Thyroid gland (tissue), 4 donors: ENCODE data around the gene SLC35A4. TPM values are rescaled to one million over a fixed set of nuclear protein-coding genes. Genes with fewer than 3 reads are reported as not detected.

Experiments used
- DNase-seq, 2 donors: peaks; one replicate each; pipeline ENCODE4 v3.0.0-alpha.2; 2019
- H3K27ac ChIP-seq, 3 donors: fragments of 200-600 bp; sonication (generic); 1 replicate in 2 of 3; 2 replicates in 1 of 3; pipeline ENCODE4 v1.5.1; 2016 to 2019; ENCODE audit warnings: mild to moderate bottlenecking in 1 of 3, moderate library complexity in 1 of 3
- H3K27me3 ChIP-seq: fragments of 200-600 bp; sonication (generic); one replicate; pipeline ENCODE4 v1.5.1; 2019
- H3K36me3 ChIP-seq, 2 donors: fragments of 200-600 bp; sonication (generic); one replicate each; pipeline ENCODE4 v1.5.1; 2016 to 2019
- H3K4me1 ChIP-seq, 2 donors: fragments of 200-600 bp; sonication (generic); one replicate each; pipeline ENCODE4 v1.5.1; 2017 to 2019
- H3K4me3 ChIP-seq, 3 donors: fragments of 200-600 bp; sonication (generic); replicated peaks in 1 of 3; 1 replicate in 2 of 3; 2 replicates in 1 of 3; pipeline ENCODE4 v1.5.1; 2016; ENCODE audit warnings: mild to moderate bottlenecking in 1 of 3
- H3K9me3 ChIP-seq: fragments of 200-600 bp; sonication (generic); one replicate; pipeline ENCODE4 v1.5.1; 2017
- POLR2A ChIP-seq, 2 donors: fragments of 450-650 bp; IDR thresholded peaks; one replicate each; pipeline ENCODE4 v1.6.1; 2017; ENCODE audit warnings: antibody characterized with exemption in 2 of 2, mild to moderate bottlenecking in 2 of 2, moderate library complexity in 1 of 2
- WGBS, 2 donors: methylation state at CpG; one replicate each; pipeline ENCODE4 v1.1.5; 2017; 5-methylcytosine and 5-hydroxymethylcytosine counted together
- intact Hi-C: fragments of 100-400 bp; cut with DNase I; formaldehyde crosslinking; loops from one replicate; pipeline ENCODE4 v1.15.1; 2023
- total RNA-seq, 4 donors: library from RNA; depleted of rRNA; stranded (reverse); fragments of >200 nt; gene quantifications; one replicate each; pipeline ENCODE4 v1.2.3, GENCODE V29; 2016
- TF ChIP-seq, protein P1 (sequence below), 6 experiments: fragments of 200-600 bp in 3 of 6; fragments of 450-650 bp in 3 of 6; sonication (generic) in 3 of 6; IDR thresholded peaks; one replicate each; pipeline ENCODE4 v1.5.1; 2016 to 2019; ENCODE audit warnings: antibody characterized with exemption in 6 of 6, mild to moderate bottlenecking in 2 of 6, inconsistent platforms in 1 of 6, moderate library complexity in 1 of 6

Gene SLC35A4
- total RNA-seq, 4 donors from 2014 or later = 64.2 to 114 (median 74.0) TPM

DNA sequence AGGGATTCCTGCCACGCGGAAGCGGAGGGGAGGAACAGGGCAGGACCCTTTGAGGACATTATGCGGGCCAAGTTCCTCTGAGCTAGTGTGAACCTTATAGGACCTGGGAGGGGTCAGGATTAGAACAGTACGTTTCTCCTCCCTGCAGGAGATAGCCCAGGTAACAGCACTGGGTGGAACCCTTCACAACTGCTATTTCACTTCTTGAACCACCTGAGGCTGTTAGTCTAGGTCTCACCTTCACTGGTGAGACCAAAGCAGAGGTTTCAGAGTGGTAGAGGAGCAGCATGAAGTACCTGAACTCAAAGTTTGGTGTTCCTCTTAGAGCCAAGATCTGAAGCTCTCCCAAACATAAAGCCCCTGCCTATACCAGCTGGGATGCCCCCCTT lies 16.3 kb upstream of the SLC35A4 start:
- peaks cover 23 to 30% of the 10 kb centered on the region in 2 donors for H3K4me1 ChIP-seq
- peak overlapping the region; percentile 80 to 99 (median 92) for H3K27ac ChIP-seq
- TF ChIP-seq, protein P1, sequence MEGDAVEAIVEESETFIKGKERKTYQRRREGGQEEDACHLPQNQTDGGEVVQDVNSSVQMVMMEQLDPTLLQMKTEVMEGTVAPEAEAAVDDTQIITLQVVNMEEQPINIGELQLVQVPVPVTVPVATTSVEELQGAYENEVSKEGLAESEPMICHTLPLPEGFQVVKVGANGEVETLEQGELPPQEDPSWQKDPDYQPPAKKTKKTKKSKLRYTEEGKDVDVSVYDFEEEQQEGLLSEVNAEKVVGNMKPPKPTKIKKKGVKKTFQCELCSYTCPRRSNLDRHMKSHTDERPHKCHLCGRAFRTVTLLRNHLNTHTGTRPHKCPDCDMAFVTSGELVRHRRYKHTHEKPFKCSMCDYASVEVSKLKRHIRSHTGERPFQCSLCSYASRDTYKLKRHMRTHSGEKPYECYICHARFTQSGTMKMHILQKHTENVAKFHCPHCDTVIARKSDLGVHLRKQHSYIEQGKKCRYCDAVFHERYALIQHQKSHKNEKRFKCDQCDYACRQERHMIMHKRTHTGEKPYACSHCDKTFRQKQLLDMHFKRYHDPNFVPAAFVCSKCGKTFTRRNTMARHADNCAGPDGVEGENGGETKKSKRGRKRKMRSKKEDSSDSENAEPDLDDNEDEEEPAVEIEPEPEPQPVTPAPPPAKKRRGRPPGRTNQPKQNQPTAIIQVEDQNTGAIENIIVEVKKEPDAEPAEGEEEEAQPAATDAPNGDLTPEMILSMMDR (IDR thresholded peaks at IDR 0.05) = no peak
- TF ChIP-seq POLR2A (IDR thresholded peaks at IDR 0.05) = peak in 1 of 2 donors; percentile 6
- peaks cover 12 to 17% of the 10 kb centered on the region in 2 donors for H3K36me3 ChIP-seq
- DNase-seq = no peak
- no peaks in the 10 kb centered on the region for H3K27me3 ChIP-seq
- WGBS, 2 donors = 12 to 13% methylated on average over 1 to 5 of the region's 5 CpGs
- intact Hi-C loops = loop anchor here (5.0 kb wide), 1 partner anchor 99 kb away; the partner anchor contains the start of genes IK and NDUFA2
- H3K9me3 ChIP-seq = no peaks in the 10 kb centered on the region
- peak overlapping the region in 2 of 3 donors; percentile 0 to 55 for H3K4me3 ChIP-seq

DNA sequence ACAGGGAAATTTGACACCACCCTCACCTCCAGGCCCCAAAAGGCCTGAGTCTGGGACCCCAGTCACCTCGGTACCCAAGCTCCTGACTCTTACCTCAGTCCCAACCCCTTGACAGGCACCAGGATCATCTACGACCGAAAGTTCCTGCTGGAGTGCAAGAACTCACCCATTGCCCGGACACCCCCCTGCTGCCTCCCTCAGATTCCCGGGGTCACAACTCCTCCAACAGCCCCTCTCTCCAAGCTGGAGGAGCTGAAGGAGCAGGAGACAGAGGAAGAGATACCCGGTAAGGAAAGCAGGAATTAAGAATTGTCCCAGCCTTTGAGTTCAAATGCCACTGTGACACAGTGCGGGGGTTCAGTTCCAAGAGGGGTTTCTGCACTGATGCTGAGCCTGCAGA lies 15.8 kb upstream of the SLC35A4 start:
- peaks cover 23 to 30% of the 10 kb centered on the region in 2 donors for H3K4me1 ChIP-seq
- no peak for DNase-seq
- no peaks in the 10 kb centered on the region for H3K27me3 ChIP-seq
- WGBS, 2 donors = 85 to 89% methylated on average over 7 of the region's 7 CpGs
- H3K27ac ChIP-seq = peak overlapping the region; percentile 80 to 99 (median 92)
- no peaks in the 10 kb centered on the region for H3K9me3 ChIP-seq
- TF ChIP-seq, protein P1 (IDR thresholded peaks at IDR 0.05) = no peak
- TF ChIP-seq POLR2A (IDR thresholded peaks at IDR 0.05) = no peak
- peaks cover 12 to 21% of the 10 kb centered on the region in 2 donors for H3K36me3 ChIP-seq
- H3K4me3 ChIP-seq = no peak overlapping the region
- intact Hi-C loops = loop anchor here (5.0 kb wide), 1 partner anchor 99 kb away; the partner anchor contains the start of genes IK and NDUFA2

GRCh38 chr5:140549237-140550144 lies 15.1 kb upstream of the SLC35A4 start:
- Histone ChIP-seq H3K27ac (peak overlapping the region; percentile 30 to 99 (median 80)), H3K9me3 (no peaks in the 10 kb centered on the region), H3K36me3 (peaks cover 12 to 21% of the 10 kb centered on the region in 2 donors), H3K27me3 (no peaks in the 10 kb centered on the region), H3K4me3 (no peak overlapping the region), H3K4me1 (peaks cover 23 to 30% of the 10 kb centered on the region in 2 donors)
- DNase-seq = peak; percentile 29 to 34
- no peak for TF ChIP-seq POLR2A (IDR thresholded peaks at IDR 0.05)
- TF ChIP-seq, protein P1 (IDR thresholded peaks at IDR 0.05) = no peak
- WGBS, 2 donors = 83 to 89% methylated on average over 2 to 3 of the region's 3 CpGs
- intact Hi-C loops = loop anchor here (5.0 kb wide), 1 partner anchor 98 kb away; the partner anchor contains the start of genes IK and NDUFA2

- intact Hi-C loops = no loop called here
- no peaks in the 10 kb centered on the region for H3K27me3 ChIP-seq
- peak overlapping the region in 2 of 3 donors; percentile 80 to 99 for H3K27ac ChIP-seq
- TF ChIP-seq, protein P1 (IDR thresholded peaks at IDR 0.05) = no peak
- no peak for TF ChIP-seq POLR2A (IDR thresholded peaks at IDR 0.05)
- no peak for DNase-seq
- no peaks in the 10 kb centered on the region for H3K9me3 ChIP-seq
- H3K36me3 ChIP-seq = peaks cover 12 to 21% of the 10 kb centered on the region in 2 donors
- no peak overlapping the region for H3K4me3 ChIP-seq
- H3K4me1 ChIP-seq = peaks cover 23 to 36% of the 10 kb centered on the region in 2 donors
- WGBS, 2 donors = 86 to 90% methylated on average over 11 of the region's 11 CpGs
These were observed 14.2 kb upstream of the SLC35A4 start for GRCh38 chr5:140550147-140551079.
